GM19238 (cell line): ENCODE measurements around the gene RPRD1A.
"Not testable (repeated sequence)": the region's sequence is repeated elsewhere in the genome, so short reads cannot be mapped to it uniquely, and the experiment has no call there.

Experiments used
- DNase-seq: peaks from one replicate; pipeline ENCODE4 v3.0.0; 2011; ENCODE audit warnings: low spot score; ENCODE audit not compliant: insufficient read length

RPRD1A gene

GRCh38 chr18:35971661-35972196, 95.6 kb downstream of the RPRD1A start:
- DNase-seq, result no peak

- DNase-seq, result no peak
These were observed 97.7 kb downstream of the RPRD1A start for GRCh38 chr18:35969676-35970075.

GRCh38 chr18:35968278-35968880, 99.0 kb downstream of the RPRD1A start:
- DNase-seq, result no peak

GRCh38 chr18:35967866-35968265, 99.5 kb downstream of the RPRD1A start:
- not testable (repeated sequence) for DNase-seq

- no peak for DNase-seq
These were observed 103.0 kb downstream of the RPRD1A start for GRCh38 chr18:35964319-35964718.

- DNase-seq, result no peak
These were observed 105.0 kb downstream of the RPRD1A start for GRCh38 chr18:35962320-35962719.

- DNase-seq, result no peak
These were observed 111.1 kb downstream of the RPRD1A start for GRCh38 chr18:35956226-35956625.

- DNase-seq, result no peak
These were observed 113.7 kb downstream of the RPRD1A start for GRCh38 chr18:35953688-35954087.

GRCh38 chr18:35950628-35950982, 116.8 kb downstream of the RPRD1A start:
- no peak for DNase-seq

- DNase-seq, result peak; percentile 19
These were observed 117.3 kb downstream of the RPRD1A start for GRCh38 chr18:35949903-35950627.

- DNase-seq, result no peak
These were observed 118.3 kb downstream of the RPRD1A start for GRCh38 chr18:35949090-35949489.

GRCh38 chr18:35948080-35948479, 119.3 kb downstream of the RPRD1A start:
- DNase-seq, result no peak

GRCh38 chr18:35942661-35943060, 124.7 kb downstream of the RPRD1A start:
- no peak for DNase-seq

GRCh38 chr18:35942133-35942532, 125.2 kb downstream of the RPRD1A start:
- no peak for DNase-seq

GRCh38 chr18:35941299-35941698, 126.1 kb downstream of the RPRD1A start:
- no peak for DNase-seq
